Body of pancreas (tissue), 4 donors: ENCODE data around the gene NXPE3. TPM values are rescaled to one million over a fixed set of nuclear protein-coding genes. Genes with fewer than 3 reads are reported as not detected.
A peak's percentile ranks its signal among the peaks of the same experiment; 100 is the strongest.

Experiments
- ATAC-seq: fragments of 150-250 bp; one replicate; pipeline ENCODE4 v1.9.1; 2016
- DNase-seq, 4 donors: peaks; one replicate each; pipeline ENCODE4 v3.0.0-alpha.2; 2019
- H3K27ac ChIP-seq, 4 donors: fragments of 200-600 bp; sonication (generic); 1 replicate in 3 of 4; 2 replicates in 1 of 4; pipeline versions ENCODE4 v1.5.1 to v1.6.1; 2016 to 2019; ENCODE audit warnings: mild to moderate bottlenecking in 1 of 4, mixed read lengths in 1 of 4, moderate library complexity in 1 of 4
- H3K27me3 ChIP-seq, 2 donors: fragments of 200-600 bp; sonication (generic); one replicate each; pipeline ENCODE4 v1.6.0; 2016; ENCODE audit warnings: mild to moderate bottlenecking in 1 of 2
- H3K36me3 ChIP-seq, 2 donors: fragments of 200-600 bp; sonication (generic); replicated peaks in 1 of 2; 2 replicates each; pipeline ENCODE4 v1.5.1; 2016; ENCODE audit warnings: low read depth in 2 of 2; ENCODE audit not compliant: insufficient read depth in 1 of 2
- H3K4me1 ChIP-seq: fragments of 200-600 bp; sonication (generic); one replicate; pipeline ENCODE4 v1.6.0; 2016
- H3K4me3 ChIP-seq, 2 donors: fragments of 200-600 bp; sonication (generic); 1 replicate in 1 of 2; 2 replicates in 1 of 2; pipeline ENCODE4 v1.5.1; 2016 to 2019
- H3K9me3 ChIP-seq, 3 donors: fragments of 200-600 bp; sonication (generic); 1 replicate in 2 of 3; 2 replicates in 1 of 3; pipeline ENCODE4 v1.5.1; 2016
- CTCF ChIP-seq, 7 experiments: fragments of 450-650 bp in 4 of 7; fragments of 200-600 bp in 3 of 7; sonication (generic) in 3 of 7; IDR thresholded peaks; one replicate each; pipeline ENCODE4 v1.5.1; 2016 to 2019; ENCODE audit warnings: antibody characterized with exemption in 7 of 7
- POLR2A ChIP-seq, 3 donors: fragments of 450-650 bp; IDR thresholded peaks; one replicate each; pipeline ENCODE4 v1.6.1; 2016; ENCODE audit warnings: antibody characterized with exemption in 3 of 3, mild to moderate bottlenecking in 2 of 3
- WGBS, 2 donors: methylation state at CpG; one replicate each; pipeline ENCODE4 v1.1.5; 2017; 5-methylcytosine and 5-hydroxymethylcytosine counted together
- intact Hi-C: fragments of 100-400 bp; cut with DNase I; formaldehyde crosslinking; loops from one replicate; pipeline ENCODE4 v1.15.1; 2023
- total RNA-seq, 2 donors: library from RNA; depleted of rRNA; stranded (reverse); fragments of >200 nt; gene quantifications; one replicate each; pipeline ENCODE4 v1.1.0, GENCODE V29; 2016

Gene NXPE3
- total RNA-seq, 2 donors from 2014 or later, result 3.1 to 4.6 TPM

GRCh38 chr3:101778385-101779046 lies 495 bp upstream of the NXPE3 start:
- H3K9me3 ChIP-seq, result no peaks in the 10 kb centered on the region
- DNase-seq (no peak), ATAC-seq (peak; percentile 1)
- 24 to 33% methylated on average over 21 of the region's 21 CpGs for WGBS, 2 donors
- H3K36me3 ChIP-seq, result no peaks in the 10 kb centered on the region
- no peaks in the 10 kb centered on the region for H3K27me3 ChIP-seq
- H3K4me3 ChIP-seq, result peak overlapping the region; percentile 78 to 98
- intact Hi-C loops, result no loop called here
- peak overlapping the region; percentile 13 to 78 (median 36) for H3K27ac ChIP-seq
- H3K4me1 ChIP-seq, result peaks cover 11% of the 10 kb centered on the region
- TF ChIP-seq CTCF (IDR thresholded peaks at IDR 0.05) (no peak), POLR2A (IDR thresholded peaks at IDR 0.05) (no peak)

- DNase-seq (peak in 3 of 4 donors; percentile 28 to 41 (median 29)), ATAC-seq (no peak)
- intact Hi-C loops, result no loop called here
- Histone ChIP-seq H3K4me1 (peaks cover 11% of the 10 kb centered on the region), H3K27ac (peak overlapping the region in 1 of 4 donors; percentile 13), H3K36me3 (no peaks in the 10 kb centered on the region), H3K4me3 (peak overlapping the region; percentile 78 to 98), H3K9me3 (no peaks in the 10 kb centered on the region), H3K27me3 (no peaks in the 10 kb centered on the region)
- 17 to 24% methylated on average over 7 to 9 of the region's 9 CpGs for WGBS, 2 donors
- no peak for TF ChIP-seq CTCF (IDR thresholded peaks at IDR 0.05)
- TF ChIP-seq POLR2A (IDR thresholded peaks at IDR 0.05), result no peak
Observed at GRCh38 chr3:101779822-101780381, 891 bp downstream of the NXPE3 start.

- H3K27ac ChIP-seq, result no peak overlapping the region
- ATAC-seq, result no peak
- H3K36me3 ChIP-seq, result peaks cover 0 to 2% of the 10 kb centered on the region in 2 donors
- peaks cover 11% of the 10 kb centered on the region for H3K4me1 ChIP-seq
- intact Hi-C loops, result no loop called here
- no peak overlapping the region for H3K4me3 ChIP-seq
- no peaks in the 10 kb centered on the region for H3K9me3 ChIP-seq
- no peak for TF ChIP-seq CTCF (IDR thresholded peaks at IDR 0.05)
- DNase-seq, result no peak
- H3K27me3 ChIP-seq, result no peaks in the 10 kb centered on the region
- WGBS, 2 donors, result 65 to 87% methylated on average over 2 of the region's 2 CpGs
Observed at GRCh38 chr3:101780661-101781060, 1.6 kb downstream of the NXPE3 start.

GRCh38 chr3:101781166-101781565 lies 2.2 kb downstream of the NXPE3 start:
- Histone ChIP-seq H3K4me1 (peaks cover 11% of the 10 kb centered on the region), H3K4me3 (no peak overlapping the region), H3K9me3 (no peaks in the 10 kb centered on the region), H3K36me3 (peaks cover 0 to 3% of the 10 kb centered on the region in 2 donors), H3K27me3 (no peaks in the 10 kb centered on the region), H3K27ac (no peak overlapping the region)
- no peak for DNase-seq
- ATAC-seq, result no peak
- intact Hi-C loops, result no loop called here
- TF ChIP-seq CTCF (IDR thresholded peaks at IDR 0.05) (no peak), POLR2A (IDR thresholded peaks at IDR 0.05) (no peak)
